BJ (cell line): ENCODE measurements around the gene RRP1B. TPM values are rescaled to one million over a fixed set of nuclear protein-coding genes. Genes with fewer than 3 reads are reported as not detected.

ENCODE experiments used
- CTCF ChIA-PET: fragments of 350-600 bp; formaldehyde crosslinking; extraction: SDS; loops from one replicate; lab custom pipeline; 2021; ENCODE audit warnings: antibody characterized with exemption, inconsistent platforms; lab: Yijun Ruan, JAX
- POLR2A ChIA-PET: fragments of 300-600 bp; sonication (Branson Sonifier 250); formaldehyde crosslinking; extraction: SDS; loops from one replicate; lab custom pipeline; 2021; ENCODE audit warnings: antibody characterized with exemption; lab: Charles Lee
- DNase-seq: peaks from one replicate; pipeline ENCODE4 v3.0.0-alpha.2; 2011; ENCODE audit warnings: low read depth
- H3K27me3 ChIP-seq: 2 replicates; pipeline ENCODE4 v1.6.0; 2011; ENCODE audit warnings: low read length; ENCODE audit not compliant: control insufficient read depth, insufficient read depth
- H3K36me3 ChIP-seq: 2 replicates; pipeline ENCODE4 v1.5.1; 2011; ENCODE audit warnings: low read length; ENCODE audit not compliant: control insufficient read depth, insufficient read depth
- H3K4me3 ChIP-seq: 2 replicates; pipeline ENCODE4 v1.5.1; 2011; ENCODE audit warnings: low read depth, mild to moderate bottlenecking, control low read depth, low read length
- CTCF ChIP-seq: IDR thresholded peaks from 2 replicates; pipeline ENCODE4 v1.5.1; 2011; ENCODE audit warnings: low read depth, mild to moderate bottlenecking, control low read depth, inconsistent platforms, low read length, moderate library complexity; ENCODE audit not compliant: insufficient read depth
- polyA plus RNA-seq: library from polyadenylated mRNA; depleted of rRNA; stranded (reverse); fragments of >200 nt; gene quantifications from 2 replicates; pipeline ENCODE4 v1.2.3, GENCODE V29; 2011

Gene RRP1B
- polyA plus RNA-seq, 1 experiment = 11.6 TPM

- CTCF ChIA-PET = interaction anchor here (0.8 to 1.0 kb wide), 2 partner anchors 14 to 26 kb away, joined by 3 read pairs; no protein-coding TSS in a partner anchor
- Histone ChIP-seq H3K27me3 (no peaks in the 10 kb centered on the region), H3K4me3 (no peak overlapping the region), H3K36me3 (no peaks in the 10 kb centered on the region)
- DNase-seq = no peak
- no peak for TF ChIP-seq CTCF
- POLR2A ChIA-PET = no interaction called here
Measured at GRCh38 chr21:43702785-43703034, 43.4 kb downstream of the RRP1B start.

- H3K36me3 ChIP-seq = no peaks in the 10 kb centered on the region
- H3K4me3 ChIP-seq = no peak overlapping the region
- CTCF ChIA-PET = interaction anchor here (0.6 to 0.8 kb wide), 2 partner anchors 9 to 13 kb away, joined by 3 to 4 read pairs; no protein-coding TSS in a partner anchor
- no peak for TF ChIP-seq CTCF
- DNase-seq = peak; percentile 60
- POLR2A ChIA-PET = no interaction called here
- H3K27me3 ChIP-seq = no peaks in the 10 kb centered on the region
Measured at GRCh38 chr21:43703035-43703880, 43.9 kb downstream of the RRP1B start.

- POLR2A ChIA-PET = interaction anchor here (0.6 kb wide), 1 partner anchor 62 kb away, joined by 10 read pairs; no protein-coding TSS in a partner anchor
- no peak for DNase-seq
- CTCF ChIA-PET = no interaction called here
Measured at GRCh38 chr21:43707462-43707861, 48.1 kb downstream of the RRP1B start.

GRCh38 chr21:43708745-43709381 is 49.5 kb downstream of the RRP1B start:
- ChIA-PET POLR2A (no interaction called here), CTCF (interaction anchor here (1.1 kb wide), 1 partner anchor 389 kb away, joined by 3 read pairs; no protein-coding TSS in a partner anchor)
- DNase-seq = no peak
- Histone ChIP-seq H3K27me3 (no peaks in the 10 kb centered on the region), H3K36me3 (no peaks in the 10 kb centered on the region), H3K4me3 (no peak overlapping the region)
- no peak for TF ChIP-seq CTCF

More at GRCh38 chr21:43707462-43707861, 48.1 kb downstream of the RRP1B start:
- TF ChIP-seq CTCF = no peak
- Histone ChIP-seq H3K27me3 (no peaks in the 10 kb centered on the region), H3K4me3 (no peak overlapping the region), H3K36me3 (no peaks in the 10 kb centered on the region)
